ACC112 (cell line): ENCODE data around the gene CYP2U1.

Source experiments
- H2AFZ ChIP-seq: fragments of 200-600 bp; sonication (generic); one replicate; pipeline ENCODE4 v1.6.0; 2017; ENCODE audit warnings: antibody characterized with exemption, low read length; ENCODE audit not compliant: unreplicated experiment
- H3K27ac ChIP-seq: fragments of 200-600 bp; sonication (generic); 2 replicates; pipeline ENCODE4 v1.5.1; 2014; ENCODE audit warnings: low read depth, mild to moderate bottlenecking, antibody characterized with exemption, low read length, moderate library complexity
- H3K27me3 ChIP-seq: fragments of 200-600 bp; sonication (generic); 2 replicates; pipeline ENCODE4 v1.6.1; 2014; ENCODE audit warnings: mild to moderate bottlenecking, antibody characterized with exemption, low read length, moderate library complexity, mixed read lengths; ENCODE audit not compliant: insufficient read depth
- H3K36me3 ChIP-seq: fragments of 200-600 bp; sonication (generic); 2 replicates; pipeline ENCODE4 v1.6.1; 2016; ENCODE audit warnings: mild to moderate bottlenecking, antibody characterized with exemption, low read length, moderate library complexity, mixed read lengths; ENCODE audit not compliant: insufficient read depth
- H3K4me1 ChIP-seq: fragments of 200-600 bp; sonication (generic); one replicate; pipeline ENCODE4 v1.6.1; 2016; ENCODE audit warnings: low read length, mixed read lengths; ENCODE audit not compliant: insufficient read depth, unreplicated experiment, control insufficient read depth
- H3K4me3 ChIP-seq: fragments of 200-600 bp; sonication (generic); 2 replicates; pipeline ENCODE4 v1.5.1; 2014; ENCODE audit warnings: mild to moderate bottlenecking, low read depth, low read length
- H3K79me2 ChIP-seq: fragments of 200-600 bp; sonication (generic); one replicate; pipeline ENCODE4 v1.6.0; 2016; ENCODE audit warnings: low read length; ENCODE audit not compliant: control insufficient read depth, unreplicated experiment, insufficient read depth

The CYP2U1 gene

GRCh38 chr4:107999932-108000539 is 68.7 kb downstream of the CYP2U1 start:
- Histone ChIP-seq H3K4me1 (no peaks in the 10 kb centered on the region), H3K79me2 (peaks cover 1% of the 10 kb centered on the region), H3K27ac (no peak overlapping the region), H3K27me3 (no peaks in the 10 kb centered on the region), H3K36me3 (no peaks in the 10 kb centered on the region), H2AFZ (no peak overlapping the region), H3K4me3 (no peak overlapping the region)

- no peak overlapping the region for H2AFZ ChIP-seq
- no peaks in the 10 kb centered on the region for H3K36me3 ChIP-seq
- H3K4me1 ChIP-seq: no peaks in the 10 kb centered on the region
- H3K27me3 ChIP-seq: no peaks in the 10 kb centered on the region
- no peak overlapping the region for H3K4me3 ChIP-seq
- H3K79me2 ChIP-seq: no peaks in the 10 kb centered on the region
- H3K27ac ChIP-seq: no peak overlapping the region
Observed at GRCh38 chr4:108001540-108002135, 70.3 kb downstream of the CYP2U1 start.
